Activated T-cell treated with anti-CD3 and anti-CD28 coated beads, Interleukin-2, amount 50 U/mL, for 4 hours (primary cell): ENCODE measurements around the gene MORC4. TPM values are rescaled to one million over a fixed set of nuclear protein-coding genes. Genes with fewer than 3 reads are reported as not detected.

Source experiments
- ATAC-seq, 2 donors: fragments of 200-7000 bp; cut with Tn5 transposase; one replicate each; pipeline ENCODE4 v1.10.0; 2021
- DNase-seq: peaks from one replicate; pipeline ENCODE4 v3.0.0-alpha.2; 2020
- H3K27me3 Mint-ChIP-seq: one replicate; pipeline ENCODE4 v1.8.0; 2021; ENCODE audit warnings: low read depth, mixed read lengths
- H3K36me3 Mint-ChIP-seq: one replicate; pipeline ENCODE4 v1.8.0; 2022; ENCODE audit warnings: mixed read lengths; ENCODE audit not compliant: insufficient read depth
- H3K4me1 Mint-ChIP-seq: one replicate; pipeline ENCODE4 v1.8.0; 2021; ENCODE audit warnings: low read depth, mixed read lengths
- H3K4me3 Mint-ChIP-seq: one replicate; pipeline ENCODE4 v1.8.0; 2021; ENCODE audit warnings: mild to moderate bottlenecking, moderate library complexity, mixed read lengths
- H3K9me3 Mint-ChIP-seq: one replicate; pipeline ENCODE4 v1.8.0; 2021; ENCODE audit warnings: mixed read lengths
- total RNA-seq, 3 donors: library from RNA; stranded (reverse); gene quantifications; one replicate each; pipeline ENCODE4 v1.2.1, GENCODE V29; 2021

The MORC4 gene
- total RNA-seq, 3 donors from 2014 or later, result 5.3 to 6.6 (median 6.6) TPM

- no peak overlapping the region for H3K4me3 Mint-ChIP-seq
- DNase-seq, result no peak
- H3K27me3 Mint-ChIP-seq, result no peaks in the 10 kb centered on the region
- H3K9me3 Mint-ChIP-seq, result no peaks in the 10 kb centered on the region
- no peaks in the 10 kb centered on the region for H3K4me1 Mint-ChIP-seq
- H3K36me3 Mint-ChIP-seq, result peaks cover 11% of the 10 kb centered on the region
- ATAC-seq, result no peak
Measured at GRCh38 chrX:106939566-106939965, 60.4 kb downstream of the MORC4 start.

GRCh38 chrX:106936246-106936645 lies 63.8 kb downstream of the MORC4 start:
- peaks cover 8% of the 10 kb centered on the region for H3K4me1 Mint-ChIP-seq
- H3K4me3 Mint-ChIP-seq, result no peak overlapping the region
- no peak for DNase-seq
- no peaks in the 10 kb centered on the region for H3K27me3 Mint-ChIP-seq
- H3K36me3 Mint-ChIP-seq, result no peaks in the 10 kb centered on the region
- H3K9me3 Mint-ChIP-seq, result no peaks in the 10 kb centered on the region
- ATAC-seq, result no peak

- ATAC-seq, result no peak
- peaks cover 8% of the 10 kb centered on the region for H3K4me1 Mint-ChIP-seq
- no peak overlapping the region for H3K4me3 Mint-ChIP-seq
- H3K9me3 Mint-ChIP-seq, result no peaks in the 10 kb centered on the region
- H3K27me3 Mint-ChIP-seq, result no peaks in the 10 kb centered on the region
- DNase-seq, result no peak
- no peaks in the 10 kb centered on the region for H3K36me3 Mint-ChIP-seq
Measured at GRCh38 chrX:106935175-106935574, 64.8 kb downstream of the MORC4 start.

GRCh38 chrX:106933538-106933961 lies 66.5 kb downstream of the MORC4 start:
- peaks cover 8% of the 10 kb centered on the region for H3K4me1 Mint-ChIP-seq

GRCh38 chrX:106932960-106933537 lies 67.0 kb downstream of the MORC4 start:
- H3K4me3 Mint-ChIP-seq, result no peak overlapping the region
- no peak for ATAC-seq
- H3K36me3 Mint-ChIP-seq, result no peaks in the 10 kb centered on the region
- no peaks in the 10 kb centered on the region for H3K27me3 Mint-ChIP-seq
- H3K4me1 Mint-ChIP-seq, result peaks cover 8% of the 10 kb centered on the region
- DNase-seq, result no peak
- no peaks in the 10 kb centered on the region for H3K9me3 Mint-ChIP-seq

More at GRCh38 chrX:106933538-106933961, 66.5 kb downstream of the MORC4 start:
- Mint-ChIP-seq H3K4me3 (no peak overlapping the region), H3K36me3 (no peaks in the 10 kb centered on the region), H3K9me3 (no peaks in the 10 kb centered on the region), H3K27me3 (no peaks in the 10 kb centered on the region)
- no peak for ATAC-seq
- DNase-seq, result no peak

- H3K4me1 Mint-ChIP-seq, result peaks cover 8% of the 10 kb centered on the region
- DNase-seq (no peak), ATAC-seq (no peak)
- H3K4me3 Mint-ChIP-seq, result no peak overlapping the region
- H3K9me3 Mint-ChIP-seq, result no peaks in the 10 kb centered on the region
- no peaks in the 10 kb centered on the region for H3K36me3 Mint-ChIP-seq
- no peaks in the 10 kb centered on the region for H3K27me3 Mint-ChIP-seq
Measured at GRCh38 chrX:106932492-106932923, 67.5 kb downstream of the MORC4 start.

GRCh38 chrX:106931831-106932491 lies 68.1 kb downstream of the MORC4 start:
- no peak for DNase-seq
- H3K9me3 Mint-ChIP-seq, result no peaks in the 10 kb centered on the region
- H3K36me3 Mint-ChIP-seq, result no peaks in the 10 kb centered on the region
- peaks cover 8% of the 10 kb centered on the region for H3K4me1 Mint-ChIP-seq
- no peak overlapping the region for H3K4me3 Mint-ChIP-seq
- no peaks in the 10 kb centered on the region for H3K27me3 Mint-ChIP-seq
- no peak for ATAC-seq

- Mint-ChIP-seq H3K27me3 (no peaks in the 10 kb centered on the region), H3K36me3 (no peaks in the 10 kb centered on the region), H3K4me3 (no peak overlapping the region)
Measured at GRCh38 chrX:106928227-106928626, 71.8 kb downstream of the MORC4 start.

GRCh38 chrX:106927700-106928099 lies 72.3 kb downstream of the MORC4 start:
- no peaks in the 10 kb centered on the region for H3K27me3 Mint-ChIP-seq
- no peaks in the 10 kb centered on the region for H3K36me3 Mint-ChIP-seq
- no peak for ATAC-seq
- no peaks in the 10 kb centered on the region for H3K4me1 Mint-ChIP-seq
- H3K9me3 Mint-ChIP-seq, result no peaks in the 10 kb centered on the region
- H3K4me3 Mint-ChIP-seq, result no peak overlapping the region
- no peak for DNase-seq

More at GRCh38 chrX:106928227-106928626, 71.8 kb downstream of the MORC4 start:
- Mint-ChIP-seq H3K4me1 (peaks cover 2% of the 10 kb centered on the region), H3K9me3 (no peaks in the 10 kb centered on the region)
- ATAC-seq (no peak), DNase-seq (no peak)

- ATAC-seq, result no peak
- no peak overlapping the region for H3K4me3 Mint-ChIP-seq
- H3K4me1 Mint-ChIP-seq, result no peaks in the 10 kb centered on the region
- no peaks in the 10 kb centered on the region for H3K36me3 Mint-ChIP-seq
- H3K9me3 Mint-ChIP-seq, result no peaks in the 10 kb centered on the region
- H3K27me3 Mint-ChIP-seq, result no peaks in the 10 kb centered on the region
- DNase-seq, result no peak
Measured at GRCh38 chrX:106927023-106927422, 73.0 kb downstream of the MORC4 start.

GRCh38 chrX:106921637-106922036 lies 78.4 kb downstream of the MORC4 start:
- Mint-ChIP-seq H3K27me3 (no peaks in the 10 kb centered on the region), H3K4me3 (no peak overlapping the region), H3K9me3 (no peaks in the 10 kb centered on the region), H3K36me3 (no peaks in the 10 kb centered on the region), H3K4me1 (peaks cover 18% of the 10 kb centered on the region)
- DNase-seq (no peak), ATAC-seq (no peak)

GRCh38 chrX:106919932-106920452 lies 80.0 kb downstream of the MORC4 start, which contains the start of gene CLDN2:
Gene CLDN2 (plus strand): TSS chrX:106920402. CDS start chrX:106928229, 7,827 bp downstream.
- Mint-ChIP-seq H3K36me3 (no peaks in the 10 kb centered on the region), H3K4me1 (peaks cover 18% of the 10 kb centered on the region), H3K27me3 (peaks cover 2% of the 10 kb centered on the region), H3K4me3 (no peak within 1 kb of the TSS), H3K9me3 (no peaks in the 10 kb centered on the region)
- no peak for DNase-seq
- ATAC-seq, result no peak

GRCh38 chrX:106917830-106918500 lies 82.0 kb downstream of the MORC4 start:
- Mint-ChIP-seq H3K27me3 (peaks cover 2% of the 10 kb centered on the region), H3K4me1 (peaks cover 18% of the 10 kb centered on the region), H3K4me3 (no peak overlapping the region), H3K9me3 (no peaks in the 10 kb centered on the region), H3K36me3 (no peaks in the 10 kb centered on the region)
- ATAC-seq (peak; percentile 28 to 34), DNase-seq (no peak)

GRCh38 chrX:106912864-106913263 lies 87.1 kb downstream of the MORC4 start:
- H3K36me3 Mint-ChIP-seq, result peaks cover 2% of the 10 kb centered on the region
- H3K27me3 Mint-ChIP-seq, result peaks cover 2% of the 10 kb centered on the region
- H3K9me3 Mint-ChIP-seq, result no peaks in the 10 kb centered on the region
- H3K4me3 Mint-ChIP-seq, result no peak overlapping the region
- H3K4me1 Mint-ChIP-seq, result peaks cover 11% of the 10 kb centered on the region
- no peak for DNase-seq
- no peak for ATAC-seq
